NCI-H1417 treated with DMSO at 0.1 percent for 48 hours (cell line): ENCODE results near the gene FASTK.

Source experiments
- DNase-seq: peaks from one replicate; lab custom pipeline; 2025; lab: John Stamatoyannopoulos, UW

The FASTK gene

DNA sequence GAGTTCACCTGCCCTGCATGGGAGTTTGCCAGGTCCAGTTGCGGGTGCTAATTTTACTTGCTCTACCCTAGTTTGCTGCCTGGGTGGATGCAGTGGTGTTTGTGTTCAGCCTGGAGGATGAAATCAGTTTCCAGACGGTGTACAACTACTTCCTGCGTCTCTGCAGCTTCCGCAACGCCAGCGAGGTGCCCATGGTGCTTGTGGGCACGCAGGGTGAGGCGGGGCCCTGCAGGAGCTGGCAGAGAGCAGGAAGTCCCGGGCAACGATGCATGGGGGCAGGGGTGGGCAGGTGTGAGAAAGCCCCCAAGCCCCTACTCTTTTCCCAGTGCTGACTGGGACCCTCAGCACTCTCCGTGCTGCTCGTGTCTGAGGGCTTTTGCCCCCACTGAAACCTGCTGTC lies 37.0 kb upstream of the FASTK start:
- no peak for DNase-seq

- no peak for DNase-seq
Measured at GRCh38 chr7:151116603-151117440, 36.2 kb upstream of the FASTK start.

DNA sequence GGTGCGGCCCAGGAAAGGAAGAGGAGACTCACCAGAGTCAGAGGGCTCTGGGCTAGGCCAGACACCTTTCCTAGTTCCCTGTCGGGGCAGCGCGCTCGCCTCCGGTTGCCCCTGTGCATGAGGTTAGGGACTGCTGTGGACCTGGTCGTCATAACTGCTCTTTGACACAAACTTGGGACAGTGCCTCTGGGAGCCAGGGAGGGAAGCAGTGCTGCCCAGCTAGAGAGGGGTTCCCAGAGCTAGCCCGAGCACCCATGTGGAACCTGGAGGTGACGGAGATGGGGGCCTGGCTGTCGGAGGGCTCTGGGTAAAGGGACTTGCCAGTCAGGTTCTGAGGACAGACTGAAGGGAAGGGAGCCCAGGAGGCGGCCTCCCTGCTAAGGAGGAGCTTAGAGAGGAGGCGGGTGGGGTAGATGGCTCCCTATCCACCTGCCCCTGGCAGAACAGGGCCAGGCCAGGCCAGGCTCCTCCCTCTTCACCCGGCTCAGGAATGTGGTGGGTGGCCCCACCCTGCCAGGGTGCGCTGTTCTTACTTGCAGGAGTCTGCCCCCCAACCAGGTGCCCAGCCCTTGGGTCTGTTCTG lies 35.3 kb upstream of the FASTK start:
- no peak for DNase-seq

DNA sequence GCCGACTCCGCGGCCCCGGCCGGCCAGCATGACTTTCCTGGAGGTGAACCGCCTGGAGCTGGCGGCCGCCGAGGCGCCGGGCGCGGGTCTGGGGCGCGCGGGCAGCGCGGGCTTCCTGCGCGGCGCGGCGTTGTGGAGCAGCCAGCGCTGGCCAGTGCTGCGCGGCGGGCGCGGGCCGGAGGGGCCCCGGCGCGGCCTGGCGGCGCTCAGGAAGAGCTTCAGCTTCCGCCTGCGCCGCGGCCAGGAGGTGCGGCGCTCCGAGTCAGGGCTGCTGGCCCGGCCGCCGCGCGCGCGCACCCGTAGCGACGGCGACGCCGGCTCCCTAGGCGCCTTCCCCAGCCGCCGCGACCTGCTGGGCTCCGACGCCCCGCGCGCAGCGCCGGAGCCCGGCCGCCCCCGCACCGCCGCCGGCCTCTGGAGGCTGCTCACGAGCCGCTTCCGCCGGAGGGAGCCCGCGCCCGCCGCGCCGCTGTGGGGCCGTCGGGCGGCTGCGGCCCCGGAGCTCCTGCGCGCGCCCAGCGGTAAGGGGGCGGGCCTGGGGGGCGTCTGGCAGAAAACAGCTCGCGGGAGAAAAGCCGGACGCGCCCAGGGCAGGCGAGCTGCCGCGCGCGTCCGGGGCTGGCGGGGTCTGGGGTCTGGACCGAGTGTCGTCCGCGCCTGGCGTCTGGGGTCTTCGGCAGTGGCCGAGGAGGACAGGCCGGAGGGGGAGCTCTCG lies 34.7 kb upstream of the FASTK start:
- no peak for DNase-seq

DNA sequence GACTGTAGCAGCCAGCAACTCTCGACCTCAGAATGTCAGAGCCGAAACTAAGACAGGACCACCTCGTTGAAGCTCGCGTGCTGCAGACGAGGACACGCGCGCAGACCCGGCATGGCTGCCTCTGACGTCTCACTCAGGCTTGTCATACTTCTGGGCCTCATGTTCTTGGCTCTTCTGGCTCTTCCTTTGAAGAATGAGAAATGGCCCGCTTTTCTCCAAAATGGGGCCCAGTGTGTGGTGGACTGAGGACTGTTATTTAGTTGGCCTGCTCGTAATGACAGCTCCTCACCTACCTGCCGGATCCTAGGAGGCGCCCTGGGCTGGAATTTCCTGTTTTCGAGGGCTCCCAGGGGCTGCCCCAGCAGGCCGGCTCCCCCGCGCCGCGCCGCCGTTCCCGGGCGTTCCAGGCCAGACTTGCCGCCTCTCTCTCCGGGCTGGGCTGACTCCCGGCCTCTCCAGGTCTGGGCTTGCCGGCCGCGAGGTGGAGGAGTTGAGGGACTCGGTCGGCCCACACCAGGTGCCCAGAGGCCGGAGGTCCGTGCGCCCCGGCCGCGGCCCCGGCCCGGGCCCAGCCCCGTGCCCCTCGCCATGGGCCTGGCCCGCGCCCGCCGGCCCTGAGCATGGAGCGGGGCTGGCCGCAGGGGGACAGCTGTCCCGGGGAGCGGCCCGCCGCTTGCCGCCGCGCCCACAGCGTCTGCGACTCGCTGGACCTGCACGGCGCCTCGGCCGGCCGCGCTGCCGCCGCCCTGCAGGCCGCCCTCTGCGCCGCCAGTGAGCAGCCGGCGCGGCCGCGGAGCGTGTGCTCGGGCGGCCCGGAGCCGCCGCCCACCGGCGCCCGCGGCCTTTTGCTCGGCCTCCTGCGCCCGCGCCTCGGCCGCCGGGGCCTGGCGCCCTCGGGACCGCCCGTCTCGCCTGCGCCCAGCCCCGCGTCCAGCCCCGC lies 33.8 kb upstream of the FASTK start:
- no peak for DNase-seq

DNA sequence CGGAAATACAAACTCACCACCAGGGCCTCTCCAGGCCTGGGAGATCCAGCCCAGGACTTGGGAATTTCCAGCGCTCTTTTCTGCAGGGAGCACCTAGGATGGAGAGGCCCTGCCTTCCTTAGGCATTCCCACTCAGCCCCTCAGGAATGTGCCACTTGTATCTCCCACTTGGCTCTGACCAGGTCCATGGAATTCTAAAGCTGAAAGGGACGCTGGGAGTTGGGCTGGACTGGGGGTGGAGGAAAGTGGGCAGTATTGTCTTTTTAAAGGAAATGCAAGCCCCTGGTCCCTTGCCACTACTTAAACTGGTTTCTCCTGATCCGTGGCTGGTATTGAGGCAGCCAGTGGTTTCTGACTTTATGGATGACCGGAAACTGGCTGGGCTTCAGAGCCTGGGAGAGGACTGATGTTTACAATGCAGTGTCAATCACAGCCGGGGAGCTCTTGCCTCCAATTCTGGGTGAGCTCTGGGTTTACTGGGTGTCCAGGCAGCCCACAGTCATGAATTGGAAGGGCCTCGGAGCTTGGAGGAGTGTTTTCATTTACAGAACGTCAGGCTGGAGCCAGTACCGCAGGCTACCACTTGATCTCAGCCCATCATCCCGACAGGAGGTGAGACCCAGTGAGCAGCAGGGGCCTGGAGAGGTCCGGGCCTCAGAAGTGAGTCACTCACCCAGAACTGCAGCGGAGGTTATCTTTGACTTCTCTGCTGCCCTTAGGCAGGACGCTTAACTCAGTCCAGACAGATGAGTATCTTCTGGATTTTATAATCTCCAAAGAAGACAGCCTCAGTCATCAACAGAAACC lies 32.9 kb upstream of the FASTK start:
- no peak for DNase-seq

- DNase-seq = no peak
Measured at GRCh38 chr7:151110941-151111645, 30.5 kb upstream of the FASTK start.

GRCh38 chr7:151110236-151110940 lies 29.8 kb upstream of the FASTK start:
- DNase-seq = no peak

- DNase-seq = no peak
Measured at GRCh38 chr7:151109094-151110048, 28.8 kb upstream of the FASTK start.

GRCh38 chr7:151107882-151108281 lies 27.3 kb upstream of the FASTK start:
- DNase-seq = no peak

DNA sequence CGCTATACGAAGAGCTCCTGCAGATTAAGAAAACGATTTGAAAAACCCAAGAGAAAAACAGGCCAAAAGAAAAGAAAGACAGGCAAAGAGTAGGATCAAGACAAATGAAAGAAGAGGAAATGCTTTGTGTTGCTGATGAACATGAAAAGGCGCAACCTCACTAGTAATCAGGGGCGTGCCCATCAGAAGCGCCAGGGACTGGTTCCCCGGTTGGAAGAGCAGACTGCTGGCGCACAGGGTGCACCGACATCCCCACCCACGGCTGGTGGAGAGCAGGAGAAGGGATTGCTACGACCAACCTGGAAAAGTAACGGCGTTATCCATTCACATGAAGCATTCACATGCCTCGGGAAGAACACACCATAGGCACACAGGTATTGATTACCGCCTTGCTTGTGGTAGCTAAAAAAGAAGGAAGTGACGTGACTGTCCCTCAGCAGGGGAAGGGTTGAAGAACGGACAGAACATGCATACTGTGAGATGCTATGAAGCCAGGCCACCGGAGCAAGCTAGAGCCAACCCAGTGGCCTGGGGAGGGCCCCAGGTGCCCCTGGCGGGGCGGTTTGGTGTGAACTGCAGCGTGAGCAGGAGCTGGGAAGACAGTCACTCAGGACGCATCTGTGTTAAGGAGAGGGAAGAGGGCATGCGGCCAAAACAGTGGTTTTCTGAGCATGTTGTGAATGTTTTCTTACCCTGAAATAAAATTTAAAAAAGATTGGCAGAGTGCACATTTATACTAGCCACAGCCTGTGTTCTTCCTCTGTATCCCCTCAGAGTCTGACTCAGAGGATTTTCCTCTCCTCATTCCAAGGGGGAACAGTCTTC lies 24.0 kb upstream of the FASTK start:
- no peak for DNase-seq

GRCh38 chr7:151103973-151104372 lies 23.4 kb upstream of the FASTK start:
- DNase-seq = no peak

- DNase-seq = no peak
Measured at GRCh38 chr7:151102991-151103390, 22.4 kb upstream of the FASTK start.

GRCh38 chr7:151101621-151102396 lies 21.2 kb upstream of the FASTK start:
- no peak for DNase-seq

GRCh38 chr7:151100921-151101320 lies 20.3 kb upstream of the FASTK start:
- DNase-seq = no peak

DNA sequence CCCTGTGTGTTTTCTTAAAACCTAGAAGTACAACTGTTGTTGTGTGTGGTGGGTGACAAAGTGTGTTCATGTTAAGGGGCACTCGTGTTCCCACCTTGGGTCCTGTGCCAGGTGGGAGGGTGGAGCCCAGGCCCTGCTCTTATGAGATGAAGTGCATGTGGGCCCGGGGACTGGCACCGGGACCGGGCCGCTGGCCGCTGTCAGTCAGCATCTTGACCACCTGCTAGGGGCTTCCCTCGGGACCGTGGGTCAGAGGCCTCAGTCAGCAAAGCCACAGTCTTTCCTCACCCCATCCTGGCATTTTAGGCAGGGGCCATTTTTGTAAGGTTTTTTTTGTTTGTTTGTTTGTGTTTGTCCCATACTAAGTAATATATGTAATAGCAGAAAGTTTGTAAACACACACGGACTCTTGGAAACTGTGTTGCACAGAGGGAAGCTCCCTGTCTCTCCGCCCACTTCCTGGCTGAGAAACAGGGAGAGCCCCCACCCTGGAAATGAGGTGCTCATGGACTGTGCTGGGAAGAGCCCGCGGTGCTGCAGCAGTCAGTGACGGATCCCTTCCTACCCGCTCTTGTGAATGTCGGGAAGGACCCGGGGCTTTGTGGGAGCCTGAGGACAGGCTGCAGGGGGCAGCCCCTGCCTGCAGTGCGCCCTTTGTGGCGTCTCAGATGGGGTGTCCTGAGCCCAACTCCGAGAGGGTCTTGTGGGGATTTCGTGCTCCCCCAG lies 19.0 kb upstream of the FASTK start:
- DNase-seq = no peak
